ENCODE data around the gene IDH3A. TPM values are rescaled to one million over a fixed set of nuclear protein-coding genes. Genes with fewer than 3 reads are reported as not detected.

IDH3A gene
- total RNA-seq, 1 experiment from 2014 or later, result 112 TPM

GRCh38 chr15:78208341-78208844 is 59.2 kb downstream of the IDH3A start:
- H3K27me3 ChIP-seq (replicated peaks; ENCODE audit: insufficient read depth, low read depth, low read length, poor library complexity), result no peaks in the 10 kb centered on the region
- no peak for DNase-seq (ENCODE audit: low spot score)
- no peaks in the 10 kb centered on the region for H3K36me3 ChIP-seq (ENCODE audit: insufficient read depth, low read length, poor library complexity, severe bottlenecking)
- TF ChIP-seq CTCF (conservative IDR thresholded peaks at IDR 0.05; ENCODE audit: low read depth, low read length) (no peak), EZH2 (IDR thresholded peaks at IDR 0.05; ENCODE audit: borderline replicate concordance, low read depth, low read length, poor library complexity, severe bottlenecking) (no peak)
- POLR2A ChIA-PET (ENCODE audit: low non-redundant PET), result no interaction called here
- no peak overlapping the region for H3K4me3 ChIP-seq (ENCODE audit: low read depth, low read length, poor library complexity, severe bottlenecking)
- no peak overlapping the region for H3K27ac ChIP-seq (ENCODE audit: low read depth, low read length, poor library complexity, severe bottlenecking)
- intact Hi-C loops (cut with micrococcal nuclease; ENCODE audit: unreplicated experiment), result no loop called here
- CTCF ChIA-PET, result interaction anchor here (0.6 kb wide), 1 partner anchor 26 kb away, joined by 3 read pairs; the partner anchor contains the start of gene ACSBG1
- BruUV-seq (replicated peaks), result no TSS peak
- no peaks in the 10 kb centered on the region for H3K9me3 ChIP-seq (ENCODE audit: low read depth, low read length, poor library complexity, severe bottlenecking)
- no peaks in the 10 kb centered on the region for H3K4me1 ChIP-seq (ENCODE audit: insufficient read depth, low read length, poor library complexity, severe bottlenecking)

DNA sequence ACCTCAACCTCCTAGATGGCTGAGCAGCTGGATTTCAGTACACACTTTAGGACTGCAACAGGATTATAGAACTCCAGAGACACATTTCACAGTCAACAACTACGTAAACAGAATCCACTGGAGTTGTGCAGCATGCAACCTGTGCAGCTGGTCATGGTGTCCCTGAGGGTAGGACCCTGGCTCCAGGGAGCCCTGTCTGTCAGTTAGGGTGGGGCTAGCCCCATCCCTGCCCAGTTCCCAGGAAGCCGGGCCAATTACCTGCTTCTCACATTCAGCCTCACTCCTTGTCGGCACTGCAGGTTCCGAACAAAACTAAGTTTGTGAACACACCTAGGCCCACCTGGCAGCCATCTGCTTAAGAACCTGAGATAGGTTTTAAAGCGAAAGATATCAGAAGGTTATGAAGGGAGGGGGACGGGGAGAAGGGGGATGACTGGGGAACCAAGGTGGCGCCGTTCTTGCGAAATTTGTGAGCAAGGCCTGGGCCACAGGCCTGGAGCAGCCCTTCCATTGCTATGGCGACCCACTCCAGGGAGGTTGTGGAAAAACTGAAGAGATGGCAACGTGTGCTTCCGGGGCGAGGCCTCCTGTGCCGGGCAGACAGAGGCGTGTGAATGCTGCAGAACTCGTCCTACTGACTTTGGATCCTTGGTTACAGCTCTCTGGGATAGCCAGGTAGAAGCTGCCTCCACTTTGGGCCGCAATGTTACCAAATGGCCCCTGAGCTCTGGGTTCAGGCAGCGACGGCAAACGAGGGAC is 59.9 kb downstream of the IDH3A start:
- Histone ChIP-seq H3K27ac (ENCODE audit: low read depth, low read length, poor library complexity, severe bottlenecking) (no peak overlapping the region), H3K9me3 (ENCODE audit: low read depth, low read length, poor library complexity, severe bottlenecking) (no peaks in the 10 kb centered on the region), H3K4me3 (ENCODE audit: low read depth, low read length, poor library complexity, severe bottlenecking) (no peak overlapping the region), H3K4me1 (ENCODE audit: insufficient read depth, low read length, poor library complexity, severe bottlenecking) (no peaks in the 10 kb centered on the region), H3K27me3 (replicated peaks; ENCODE audit: insufficient read depth, low read depth, low read length, poor library complexity) (no peaks in the 10 kb centered on the region), H3K36me3 (ENCODE audit: insufficient read depth, low read length, poor library complexity, severe bottlenecking) (no peaks in the 10 kb centered on the region)
- no TSS peak for BruUV-seq (replicated peaks)
- TF ChIP-seq EZH2 (IDR thresholded peaks at IDR 0.05; ENCODE audit: borderline replicate concordance, low read depth, low read length, poor library complexity, severe bottlenecking) (no peak), CTCF (conservative IDR thresholded peaks at IDR 0.05; ENCODE audit: low read depth, low read length) (no peak)
- DNase-seq (ENCODE audit: low spot score), result no peak
- ChIA-PET POLR2A (ENCODE audit: low non-redundant PET) (no interaction called here), CTCF (no interaction called here)
- intact Hi-C loops (cut with micrococcal nuclease; ENCODE audit: unreplicated experiment), result no loop called here

GRCh38 chr15:78209646-78210348 is 60.6 kb downstream of the IDH3A start:
- no TSS peak for BruUV-seq (replicated peaks)
- H3K4me3 ChIP-seq (ENCODE audit: low read depth, low read length, poor library complexity, severe bottlenecking), result no peak overlapping the region
- H3K27me3 ChIP-seq (replicated peaks; ENCODE audit: insufficient read depth, low read depth, low read length, poor library complexity), result no peaks in the 10 kb centered on the region
- TF ChIP-seq EZH2 (IDR thresholded peaks at IDR 0.05; ENCODE audit: borderline replicate concordance, low read depth, low read length, poor library complexity, severe bottlenecking) (no peak), CTCF (conservative IDR thresholded peaks at IDR 0.05; ENCODE audit: low read depth, low read length) (no peak)
- no peaks in the 10 kb centered on the region for H3K4me1 ChIP-seq (ENCODE audit: insufficient read depth, low read length, poor library complexity, severe bottlenecking)
- no peaks in the 10 kb centered on the region for H3K36me3 ChIP-seq (ENCODE audit: insufficient read depth, low read length, poor library complexity, severe bottlenecking)
- ChIA-PET CTCF (no interaction called here), POLR2A (ENCODE audit: low non-redundant PET) (interaction anchor here (0.6 kb wide), 1 partner anchor 86 kb away, joined by 3 read pairs; no protein-coding TSS in a partner anchor)
- DNase-seq (ENCODE audit: low spot score), result no peak
- intact Hi-C loops (cut with micrococcal nuclease; ENCODE audit: unreplicated experiment), result no loop called here
- H3K9me3 ChIP-seq (ENCODE audit: low read depth, low read length, poor library complexity, severe bottlenecking), result no peaks in the 10 kb centered on the region
- H3K27ac ChIP-seq (ENCODE audit: low read depth, low read length, poor library complexity, severe bottlenecking), result no peak overlapping the region

All from A673 (cell line).